Left renal pelvis (tissue), 4 donors: ENCODE results near the gene EEF2. TPM values are rescaled to one million over a fixed set of nuclear protein-coding genes. Genes with fewer than 3 reads are reported as not detected.
"Not testable (repeated sequence)": the region's sequence is repeated elsewhere in the genome, so short reads cannot be mapped to it uniquely, and the experiment has no call there.

Experiments
- DNase-seq, 4 donors: peaks; one replicate each; pipeline ENCODE4 v3.0.0-alpha.2; 2013; ENCODE audit warnings: low read depth in 4 of 4, low spot score in 3 of 4
- polyA plus RNA-seq, 4 donors: library from polyadenylated mRNA; unstranded; fragments of 120-200 nt; gene quantifications; one replicate each; pipeline ENCODE4 v1.2.1, GENCODE V29; 2013; ENCODE audit not compliant: insufficient read length in 4 of 4

Gene EEF2
- polyA plus RNA-seq, 4 donors: 1,527 to 1,864 (median 1,619) TPM

DNA sequence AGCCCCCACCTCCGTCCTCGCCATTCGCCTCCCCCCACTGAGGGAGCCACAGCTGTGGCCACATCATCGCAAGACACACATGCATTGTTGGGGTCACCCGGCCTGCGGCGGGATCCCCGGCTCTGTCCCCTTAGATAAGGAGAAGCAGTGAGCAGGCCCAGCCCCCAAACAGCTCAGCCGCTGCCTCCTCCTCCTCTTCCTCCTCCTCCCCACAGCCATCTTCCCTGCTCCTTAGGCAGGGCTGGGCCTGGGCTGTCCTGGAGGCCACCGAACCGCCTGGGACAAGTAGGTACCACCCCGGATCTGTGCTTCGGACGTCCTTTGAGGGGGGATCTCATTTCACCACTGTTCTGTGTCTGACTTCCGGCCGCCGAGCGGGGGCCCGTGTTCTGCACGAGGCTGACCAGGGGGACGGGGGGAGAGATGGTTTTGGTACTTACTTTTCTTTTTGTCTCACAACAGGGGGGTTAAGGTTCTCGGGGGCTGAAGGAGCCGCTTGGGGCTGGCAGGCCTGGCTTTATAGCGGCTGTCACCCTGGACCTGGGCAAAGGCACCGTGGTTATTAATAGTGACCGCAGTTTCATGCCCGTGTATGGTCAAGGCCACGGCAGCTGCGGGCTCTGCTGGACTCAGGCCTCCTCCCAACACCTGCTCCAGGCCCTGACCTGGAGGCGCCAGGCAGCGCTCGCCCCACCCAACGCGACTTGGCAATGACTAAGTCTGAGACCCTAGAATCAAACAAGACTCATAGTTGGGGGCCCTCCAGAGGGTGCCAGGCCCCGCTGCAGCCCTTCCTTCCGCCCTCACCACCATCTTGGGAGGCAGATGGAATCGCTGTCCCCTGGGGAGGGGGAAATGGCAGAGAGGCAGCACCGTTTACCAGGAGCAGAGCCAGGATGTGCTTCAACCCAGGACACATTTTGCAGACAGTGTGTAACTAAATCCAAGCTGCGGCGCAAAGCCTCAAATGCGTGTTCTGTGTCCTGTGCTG lies 34.1 kb downstream of the EEF2 start:
- no peak for DNase-seq

DNA sequence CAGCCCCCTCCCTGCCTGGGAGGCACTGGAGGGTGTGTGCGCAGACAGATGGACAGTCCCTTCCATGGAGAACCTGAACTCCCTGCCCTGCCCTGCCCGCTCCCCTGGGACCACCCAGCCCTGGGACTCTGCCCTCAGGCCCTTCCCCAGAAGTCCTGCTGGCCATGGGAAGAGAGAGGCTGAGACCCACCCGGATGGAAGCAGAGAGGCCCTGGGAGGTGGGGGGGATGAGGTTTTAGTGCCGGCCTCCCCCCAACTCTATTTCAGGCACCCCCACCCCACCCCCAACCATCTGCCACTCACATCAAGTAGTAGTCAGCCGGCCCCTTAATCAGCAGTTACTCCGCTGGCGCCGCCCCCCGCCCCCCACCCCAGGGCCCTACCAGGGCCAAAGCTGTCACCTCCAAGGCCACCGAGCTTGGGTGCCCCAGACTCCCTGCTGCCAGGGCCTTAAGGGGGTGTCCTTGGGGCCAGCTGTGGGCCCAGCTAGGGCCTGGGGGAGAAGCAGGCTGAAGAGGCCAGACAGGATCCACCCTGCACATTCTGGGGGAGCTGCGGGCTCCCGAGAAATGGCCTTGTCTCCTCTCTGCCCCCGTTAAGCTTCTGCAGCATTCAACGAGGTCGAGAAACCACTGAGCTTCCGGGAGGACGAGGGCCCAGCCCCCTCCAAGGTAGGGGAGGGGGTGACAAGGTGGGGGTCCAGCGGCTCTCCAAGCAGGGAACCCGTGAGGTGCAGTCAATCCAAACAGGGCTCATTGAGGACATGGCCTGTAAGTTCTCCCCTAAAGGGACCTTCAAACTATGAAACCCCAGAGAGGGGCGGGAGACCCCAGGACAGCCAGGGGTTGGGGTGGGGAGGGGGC lies 35.0 kb downstream of the EEF2 start:
- DNase-seq: no peak

DNA sequence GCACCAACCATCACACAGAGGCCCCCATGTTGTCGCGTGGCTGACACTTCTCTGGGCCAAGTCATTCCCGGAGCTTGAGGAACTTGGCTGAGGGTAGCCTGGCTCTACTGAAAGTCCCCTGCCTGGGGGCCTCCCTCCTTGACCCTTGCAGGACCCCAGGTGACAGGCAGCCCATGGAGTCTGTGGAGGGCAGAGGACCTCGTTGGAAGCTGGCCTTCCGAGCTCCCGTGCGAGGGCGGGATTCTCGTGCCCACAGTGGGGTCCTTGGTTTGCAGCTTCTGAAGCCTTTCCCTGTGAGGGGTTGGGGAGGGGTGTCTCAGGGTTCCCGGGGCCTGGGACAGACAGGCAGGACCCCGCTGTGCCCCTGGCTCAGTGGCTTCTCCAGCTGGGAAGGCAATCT lies 36.0 kb downstream of the EEF2 start:
- no peak for DNase-seq

DNA sequence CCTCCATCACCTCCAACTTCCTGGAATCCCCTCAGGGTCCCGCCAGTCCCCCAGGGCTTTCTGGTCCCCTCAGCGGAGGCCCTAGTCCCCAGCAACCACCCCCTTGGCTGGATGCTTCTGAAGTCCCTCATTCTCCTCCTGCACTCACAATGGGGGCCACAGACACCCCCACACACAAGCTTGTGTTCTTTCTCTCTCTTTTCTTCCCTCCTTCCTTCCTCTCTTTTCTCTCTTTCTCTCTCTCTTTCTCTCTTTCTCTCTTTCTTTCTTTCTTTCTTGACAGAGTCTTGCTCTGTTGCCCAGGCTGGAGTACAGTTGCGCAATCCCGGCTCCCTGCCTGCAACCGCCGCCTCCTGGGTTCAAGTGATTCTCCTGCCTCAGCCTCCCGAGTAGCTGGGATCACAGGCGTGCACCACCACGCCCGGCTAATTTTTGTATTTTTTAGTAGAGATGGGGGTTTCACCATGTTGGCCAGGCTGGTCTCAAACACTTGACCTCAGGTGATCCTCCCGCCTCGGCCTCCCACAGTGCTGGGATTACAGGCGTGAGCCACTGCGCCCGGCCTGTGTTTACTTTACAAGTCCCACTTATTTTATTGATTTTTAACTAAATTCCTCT lies 37.8 kb downstream of the EEF2 start:
- not testable (repeated sequence) for DNase-seq

DNA sequence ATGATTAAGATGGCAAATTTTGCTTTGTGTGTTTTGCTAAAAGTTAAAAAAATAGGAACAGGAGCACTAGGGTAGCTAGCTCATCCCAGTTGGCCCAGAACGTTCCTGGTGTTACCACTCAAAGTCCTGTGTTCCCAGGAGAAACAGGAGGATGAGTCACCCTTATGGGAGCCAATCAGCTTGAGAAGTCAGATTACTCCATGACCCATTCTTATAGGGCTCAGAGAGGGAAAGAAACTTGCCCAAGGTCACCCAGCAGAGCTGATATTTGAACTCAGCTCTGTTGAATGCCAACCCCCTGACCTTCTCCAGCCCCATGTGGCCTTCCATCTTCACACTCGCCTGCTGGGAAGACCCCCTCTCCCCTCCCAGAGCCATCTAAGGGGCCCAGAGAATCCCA lies 39.4 kb downstream of the EEF2 start:
- no peak for DNase-seq

DNA sequence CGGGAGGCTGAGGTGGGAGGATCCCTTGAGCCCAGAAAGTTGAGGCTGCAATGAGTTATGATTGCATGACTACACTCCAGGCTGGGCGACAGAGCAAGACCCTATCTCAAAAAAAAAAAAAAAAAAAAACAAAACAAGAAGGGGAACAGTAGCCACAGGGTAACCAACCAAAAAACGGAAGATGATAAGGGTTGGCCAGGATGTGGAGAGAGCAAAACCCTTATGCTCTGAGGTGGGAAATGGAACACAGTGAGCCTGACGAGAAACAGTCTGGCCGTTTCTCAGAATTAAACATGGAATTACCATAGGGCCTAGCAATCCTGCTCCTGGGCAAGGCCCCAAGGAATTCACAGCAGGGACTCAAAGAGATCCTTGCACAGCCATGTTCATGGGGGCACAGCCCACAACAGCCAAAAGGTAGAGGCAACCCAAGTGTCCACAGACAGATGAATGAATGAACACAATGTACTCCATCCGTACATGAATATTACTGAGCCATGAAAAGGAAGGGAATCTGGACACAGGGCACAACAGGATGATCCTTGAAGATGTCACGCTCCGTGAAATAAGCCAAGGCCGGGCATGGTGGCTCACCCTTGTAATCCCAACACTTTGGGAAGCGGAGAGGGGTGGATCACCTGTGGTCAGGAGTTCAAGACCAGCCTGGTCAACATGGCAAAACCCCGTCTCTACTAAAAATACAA lies 41.1 kb downstream of the EEF2 start:
- DNase-seq: no peak

DNA sequence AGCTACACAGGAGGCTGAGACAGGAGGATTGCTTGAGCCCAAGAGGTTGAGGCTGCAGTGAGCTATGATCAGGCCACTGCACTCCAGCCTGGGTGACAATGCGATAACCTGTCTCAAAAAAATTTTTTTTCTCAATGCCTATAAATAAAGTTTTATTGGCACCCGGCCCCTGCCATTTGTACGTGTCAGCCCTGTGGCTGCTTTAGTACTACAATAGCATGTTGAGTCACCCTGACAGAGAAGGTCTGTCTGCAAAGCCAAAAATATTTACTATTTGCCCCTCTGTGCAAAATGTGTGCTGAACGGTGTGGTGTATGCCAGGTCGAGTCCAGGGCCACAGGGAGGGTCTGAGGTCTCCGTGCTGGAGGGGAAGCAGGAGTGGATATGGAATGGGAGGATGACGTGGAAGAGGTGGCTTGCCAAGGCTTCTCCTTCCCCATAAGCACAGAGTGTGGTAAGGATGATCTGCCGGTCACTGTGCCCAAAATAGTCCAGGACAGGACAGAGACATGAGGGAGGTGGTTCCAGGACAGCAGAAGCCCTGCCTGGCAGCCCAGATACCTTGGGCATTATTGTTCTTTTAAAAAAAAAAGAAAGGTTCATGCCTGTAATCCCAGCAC lies 42.4 kb downstream of the EEF2 start:
- DNase-seq: no peak

DNA sequence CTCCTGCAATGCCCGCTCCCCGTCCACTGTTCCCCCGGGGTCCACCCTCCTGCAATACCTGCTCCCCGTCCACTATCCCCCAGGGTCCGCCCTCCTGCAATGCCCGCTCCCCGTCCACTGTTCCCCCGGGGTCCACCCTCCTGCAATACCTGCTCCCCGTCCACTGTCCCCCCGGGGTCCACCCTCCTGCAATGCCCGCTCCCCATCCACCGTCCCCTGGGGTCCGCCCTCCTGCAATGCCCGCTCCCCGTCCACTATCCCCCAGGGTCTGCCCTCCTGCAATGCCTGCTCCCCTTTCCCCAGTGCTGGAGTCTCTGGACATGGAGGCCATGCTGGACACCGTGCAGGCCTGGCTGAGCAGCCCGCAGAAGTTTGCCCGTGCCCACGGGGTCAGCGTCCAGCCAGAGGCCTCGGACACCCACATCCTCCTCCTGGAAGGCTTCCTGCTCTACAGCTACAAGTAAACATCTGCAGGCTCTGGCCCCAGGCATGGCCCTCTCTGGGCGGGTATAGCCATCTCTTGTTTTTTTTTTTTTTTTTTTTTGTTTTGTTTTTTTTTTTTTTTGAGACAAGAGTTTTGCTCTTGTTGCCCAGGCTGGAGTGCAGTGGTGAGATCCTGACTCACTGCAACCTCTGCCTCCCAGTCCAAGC lies 46.8 kb downstream of the EEF2 start:
- not testable (repeated sequence) for DNase-seq

DNA sequence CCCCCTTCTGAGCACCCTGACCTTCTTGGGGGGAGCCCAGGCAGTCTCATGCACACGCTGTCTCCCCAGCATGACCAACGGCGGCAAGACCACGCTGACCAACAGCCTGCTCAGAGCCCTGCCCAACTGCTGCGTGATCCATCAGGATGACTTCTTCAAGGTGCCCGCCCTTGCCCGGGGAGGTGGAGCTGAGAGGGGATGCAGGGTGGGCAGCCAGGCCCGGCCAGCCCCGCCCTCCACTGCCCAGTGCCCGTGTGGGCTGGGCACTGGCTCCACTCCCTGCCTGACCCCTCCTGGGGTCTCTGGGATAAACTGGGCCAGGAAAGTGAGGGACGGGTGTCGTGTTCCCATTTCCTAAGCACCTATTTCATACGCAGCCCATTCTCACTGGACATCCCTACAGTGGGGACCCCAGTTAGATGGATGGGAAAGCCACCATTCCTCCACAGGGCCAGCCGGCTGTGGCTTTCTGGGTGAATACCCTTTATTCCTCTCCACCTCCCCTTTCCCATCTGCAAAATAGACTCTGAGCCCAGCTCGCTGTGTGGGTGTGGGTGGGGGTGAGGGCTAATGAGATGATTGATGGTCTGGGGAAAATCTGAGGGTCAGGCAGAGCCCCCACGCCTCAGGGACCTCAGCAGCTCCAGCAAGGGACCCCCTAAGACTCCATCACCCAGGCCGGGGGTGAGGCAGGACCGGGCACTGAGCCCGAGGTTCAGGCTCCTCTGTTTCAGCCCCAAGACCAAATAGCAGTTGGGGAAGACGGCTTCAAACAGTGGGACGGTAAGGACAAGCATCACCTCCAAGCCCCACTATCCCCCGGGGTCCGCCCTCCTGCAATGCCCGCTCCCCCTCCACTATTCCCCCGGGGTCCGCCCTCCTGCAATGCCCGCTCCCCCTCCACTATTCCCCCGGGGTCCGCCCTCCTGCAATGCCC lies 48.5 kb downstream of the EEF2 start:
- no peak for DNase-seq

DNA sequence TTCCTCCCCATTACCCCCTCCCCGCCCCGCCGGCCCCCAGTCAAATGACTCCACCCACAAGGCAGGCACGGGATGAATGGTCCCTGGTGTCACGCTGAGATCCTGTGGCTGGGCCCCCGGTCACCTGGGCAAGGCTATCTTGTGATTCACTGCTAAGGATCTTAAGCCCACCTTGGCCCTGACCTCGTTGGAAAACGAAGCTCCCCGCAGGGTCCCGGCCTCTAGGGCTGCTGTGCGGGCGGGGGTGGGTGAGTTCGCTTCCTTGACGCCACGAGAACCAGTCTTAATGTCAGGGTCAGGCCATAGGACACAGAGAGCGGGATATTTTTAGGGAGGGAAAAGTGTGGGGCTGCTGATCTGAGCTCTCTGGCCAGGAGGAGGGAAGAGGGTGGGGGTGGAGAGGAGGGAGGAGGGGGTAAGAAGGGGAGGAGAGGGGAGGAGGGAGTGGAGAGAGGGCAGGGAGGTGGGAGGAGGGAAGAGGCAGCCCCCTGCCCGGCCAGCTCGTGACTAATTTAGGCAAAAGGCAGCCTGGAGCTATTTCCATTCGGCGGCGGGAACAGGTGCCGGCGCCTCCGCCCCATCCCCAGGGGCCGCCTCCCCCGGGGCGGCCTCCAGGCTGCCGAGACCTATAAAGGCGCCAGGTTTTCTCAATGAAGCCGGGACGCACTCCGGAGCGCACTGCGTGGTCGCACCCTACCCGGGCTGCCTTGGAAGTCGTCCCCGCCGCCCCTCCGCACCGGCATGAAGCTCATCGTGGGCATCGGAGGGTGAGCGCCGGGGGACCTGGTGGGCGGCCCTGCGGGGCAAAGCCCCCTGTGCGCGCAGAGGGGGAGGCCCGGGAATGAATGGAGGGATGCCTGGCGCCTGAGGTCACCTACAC lies 52.1 kb downstream of the EEF2 start, which contains the start of gene NMRK2:
NMRK2 (plus strand) TSS at position 139 of the 880 bp plus-strand sequence; CDS start at position 742, 603 bp downstream.
- DNase-seq: no peak

DNA sequence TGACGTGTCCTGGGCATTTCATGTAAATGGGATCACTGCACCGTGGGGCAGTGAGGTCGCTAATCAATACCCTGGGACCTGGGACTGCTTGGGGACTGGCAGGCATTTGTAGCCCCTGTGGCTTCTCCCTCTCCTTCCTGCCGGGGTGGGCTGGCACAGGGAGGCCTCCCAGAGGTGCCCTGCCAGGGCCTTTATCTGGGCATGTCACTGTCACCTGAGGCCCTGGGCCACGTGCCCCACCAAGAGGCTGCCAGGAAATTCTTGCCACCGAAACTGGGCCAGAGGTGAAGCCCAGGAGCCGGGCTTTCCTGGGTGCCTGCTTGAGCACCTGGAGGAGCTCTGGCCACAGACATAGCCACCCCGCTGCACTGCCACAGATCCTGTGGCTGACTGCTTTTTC lies 54.2 kb downstream of the EEF2 start:
- no peak for DNase-seq

Other genes with a start within 250 kb of the EEF2 start
- 10 to 100 TPM in 3 of 4 donors, 1 to 10 TPM in 1; 9.9 to 26.9 (median 14.6) TPM for gene APBA3, start 223.8 kb downstream of the EEF2 start, polyA plus RNA-seq
- 10 to 100 TPM; 25.2 to 41.8 (median 31.3) TPM for gene MRPL54, start 222.8 kb downstream of the EEF2 start, polyA plus RNA-seq
- under 1 TPM in 1 of 4 donors, not detected in 3; 0.20 TPM for gene RAX2, start 213.2 kb downstream of the EEF2 start, polyA plus RNA-seq
- 1 to 10 TPM in 3 of 4 donors, under 1 TPM in 1; 0.57 to 1.6 (median 1.4) TPM for gene MATK, start 199.1 kb downstream of the EEF2 start, polyA plus RNA-seq
- gene ZFR2, start 116.4 kb downstream of the EEF2 start, polyA plus RNA-seq: 1 to 10 TPM; 1.3 to 2.9 (median 2.0) TPM
- gene ATCAY, start 104.8 kb downstream of the EEF2 start, polyA plus RNA-seq: under 1 TPM; 0.30 to 0.76 (median 0.47) TPM
- under 1 TPM in 1 of 4 donors, not detected in 3; 0.37 TPM for gene NMRK2, start 52.4 kb downstream of the EEF2 start, polyA plus RNA-seq
- gene DAPK3, start 14.4 kb downstream of the EEF2 start, polyA plus RNA-seq: 10 to 100 TPM; 36.6 to 48.0 (median 40.4) TPM
- 10 to 100 TPM; 25.4 to 37.8 (median 34.0) TPM for gene PIAS4, start 22.3 kb upstream of the EEF2 start, polyA plus RNA-seq
- 10 to 100 TPM in 1 of 4 donors, 1 to 10 TPM in 3; 7.3 to 14.7 (median 8.5) TPM for gene ZBTB7A, start 81.4 kb upstream of the EEF2 start, polyA plus RNA-seq
- gene MAP2K2, start 138.7 kb upstream of the EEF2 start, polyA plus RNA-seq: 100 to 1,000 TPM in 2 of 4 donors, 10 to 100 TPM in 2; 92.8 to 140 (median 98.7) TPM
- 1 to 10 TPM in 2 of 4 donors, under 1 TPM in 2; 0.37 to 1.2 (median 0.79) TPM for gene CREB3L3, start 168.2 kb upstream of the EEF2 start, polyA plus RNA-seq
- gene SIRT6, start 197.1 kb upstream of the EEF2 start, polyA plus RNA-seq: 10 to 100 TPM; 13.9 to 25.3 (median 17.9) TPM
- gene ANKRD24, start 197.2 kb upstream of the EEF2 start, polyA plus RNA-seq: 1 to 10 TPM in 3 of 4 donors, under 1 TPM in 1; 0.83 to 2.0 (median 1.4) TPM
- under 1 TPM; 0.22 to 0.72 (median 0.36) TPM for gene EBI3, start 244.1 kb upstream of the EEF2 start, polyA plus RNA-seq